Stimulated activated CD8-positive, alpha-beta memory T cell treated with anti-CD3 and anti-CD28 coated beads, Interleukin-12 subunit alpha, Interleukin-12 subunit beta, amount 100 ng/mL, for 24 hours (primary cell): ENCODE results near the gene SLC24A3.
"Not testable (repeated sequence)": the region's sequence is repeated elsewhere in the genome, so short reads cannot be mapped to it uniquely, and the experiment has no call there.

Experiments
- DNase-seq: peaks from one replicate; pipeline ENCODE4 v3.0.0-alpha.2; 2020; ENCODE audit errors: extremely low read depth

Gene SLC24A3

DNA sequence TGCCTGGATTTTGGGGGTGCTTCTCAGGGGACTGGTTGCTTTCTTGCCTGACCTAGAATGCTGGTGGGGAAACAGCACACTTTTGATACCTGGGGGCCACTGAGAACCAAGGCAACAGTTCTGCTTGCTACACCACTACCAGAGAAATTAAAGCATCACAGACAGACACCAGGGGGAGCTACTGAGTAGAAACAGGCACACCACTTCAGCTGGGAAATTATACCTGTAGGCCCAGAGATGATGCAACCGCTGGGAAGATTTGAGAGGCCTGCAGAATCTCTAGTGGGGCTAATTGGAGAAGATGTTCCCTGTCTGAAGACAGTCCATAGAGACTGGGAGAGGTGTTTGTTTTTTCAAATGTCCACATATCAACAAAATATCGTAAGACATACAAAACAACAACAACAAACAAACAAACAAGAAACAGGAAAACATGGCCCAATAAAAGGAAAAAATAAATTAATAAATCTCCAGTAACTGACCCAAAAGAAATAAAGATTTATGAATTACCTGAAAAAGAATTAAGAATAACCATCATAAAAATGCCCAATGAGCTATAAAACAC is 416.2 kb downstream of the SLC24A3 start:
- no peak for DNase-seq

DNA sequence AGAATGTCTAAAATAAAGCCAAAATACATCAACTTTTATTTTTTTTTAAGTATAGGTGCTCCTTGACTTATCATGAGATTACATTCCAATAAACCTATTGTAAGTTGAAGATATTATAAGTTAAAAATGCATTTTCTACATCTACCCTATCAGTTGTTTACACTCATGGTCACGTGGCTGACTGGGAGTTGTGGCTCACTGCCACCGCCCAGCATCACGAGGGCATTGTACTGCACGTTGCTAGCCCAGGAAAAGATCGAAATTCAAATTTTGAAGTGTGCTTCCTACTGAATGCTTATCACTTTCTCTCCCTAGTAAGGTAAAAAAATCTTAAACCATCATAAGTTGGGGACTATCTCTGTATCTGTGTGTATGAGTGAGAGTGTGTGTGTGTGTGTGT is 419.0 kb downstream of the SLC24A3 start:
- DNase-seq: no peak

DNA sequence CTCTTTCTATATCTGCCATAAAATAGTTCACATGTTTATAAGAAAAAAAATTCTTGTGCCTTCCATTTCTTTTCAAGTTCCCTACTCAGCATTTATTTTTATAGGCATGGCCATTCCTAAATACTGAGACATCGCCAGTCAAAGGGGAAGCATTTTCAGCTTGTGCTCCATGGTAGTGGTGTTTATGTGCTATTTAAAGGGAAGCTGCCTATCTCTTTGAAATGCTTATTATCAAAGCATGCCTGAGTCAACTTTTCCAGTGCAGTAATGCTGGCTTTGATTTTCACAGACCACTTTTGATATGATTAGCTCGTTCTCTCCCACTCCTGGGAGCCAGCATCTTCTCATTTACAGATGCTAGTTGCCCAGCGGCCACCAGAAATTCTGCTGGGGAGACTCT is 421.5 kb downstream of the SLC24A3 start:
- DNase-seq: no peak

DNA sequence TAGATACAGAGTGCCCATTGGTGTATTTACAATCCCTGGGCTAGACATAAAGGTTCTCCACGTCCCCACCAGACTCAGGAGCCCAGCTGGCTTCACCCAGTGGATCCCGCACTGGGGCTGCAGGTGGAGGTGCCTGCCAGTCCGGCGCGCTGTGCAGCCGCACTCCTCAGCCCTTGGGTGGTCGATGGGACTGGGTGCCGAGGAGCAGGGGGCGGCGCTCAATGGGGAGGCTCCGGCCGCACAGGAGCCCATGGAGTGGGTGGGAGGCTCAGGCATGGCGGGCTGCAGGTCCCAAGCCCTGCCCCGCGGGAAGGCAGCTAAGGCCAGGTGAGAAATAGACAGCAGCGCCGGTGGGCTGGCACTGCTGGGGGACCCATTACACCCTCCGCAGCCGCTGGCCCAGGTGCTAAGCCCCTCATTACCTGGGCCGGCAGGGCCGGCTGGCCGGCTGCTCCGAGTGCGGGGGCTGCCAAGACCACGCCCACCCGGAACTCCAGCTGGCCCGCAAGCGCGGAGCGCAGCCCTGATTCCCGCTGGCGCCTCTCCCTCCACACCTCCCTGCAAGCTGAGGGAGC is 427.1 kb downstream of the SLC24A3 start:
- DNase-seq: not testable (repeated sequence)

DNA sequence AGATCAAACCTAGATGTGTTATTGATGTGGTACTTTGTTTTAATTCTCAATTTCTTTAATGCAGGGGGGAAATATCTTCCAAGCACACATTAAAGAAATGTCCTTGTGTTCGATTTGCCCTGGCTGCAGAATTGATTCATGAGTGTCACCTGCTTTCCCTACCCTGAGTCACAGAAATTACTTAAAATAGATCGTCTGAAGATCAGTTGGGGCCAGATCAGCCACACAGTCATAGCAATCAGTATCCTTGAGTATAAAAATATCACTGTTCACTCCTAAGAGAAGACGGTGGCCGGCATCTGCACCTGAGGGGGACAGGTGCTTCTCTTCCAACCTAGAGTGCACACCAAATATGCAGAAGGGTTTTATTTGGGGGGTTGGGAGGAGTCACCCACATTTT is 430.4 kb downstream of the SLC24A3 start:
- no peak for DNase-seq

DNA sequence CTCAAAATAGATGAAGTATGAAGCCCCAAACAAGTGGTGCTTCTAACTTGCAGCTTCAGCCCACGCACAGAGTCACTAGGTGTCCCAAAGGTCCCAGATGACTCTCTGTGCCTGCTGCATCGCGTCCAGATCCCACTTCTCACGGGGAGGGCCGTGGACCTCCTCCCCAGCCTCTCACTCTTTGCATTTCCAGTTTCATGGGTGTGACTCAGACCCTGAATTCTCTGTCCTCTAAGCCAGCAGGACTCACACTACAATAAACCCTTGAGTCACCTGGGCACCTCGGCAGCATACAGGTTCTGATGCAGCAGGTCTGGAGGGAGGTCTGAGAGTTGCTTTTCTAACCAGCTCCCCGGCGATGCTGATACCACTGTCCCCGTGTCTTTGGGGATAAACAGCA is 431.6 kb downstream of the SLC24A3 start:
- no peak for DNase-seq

DNA sequence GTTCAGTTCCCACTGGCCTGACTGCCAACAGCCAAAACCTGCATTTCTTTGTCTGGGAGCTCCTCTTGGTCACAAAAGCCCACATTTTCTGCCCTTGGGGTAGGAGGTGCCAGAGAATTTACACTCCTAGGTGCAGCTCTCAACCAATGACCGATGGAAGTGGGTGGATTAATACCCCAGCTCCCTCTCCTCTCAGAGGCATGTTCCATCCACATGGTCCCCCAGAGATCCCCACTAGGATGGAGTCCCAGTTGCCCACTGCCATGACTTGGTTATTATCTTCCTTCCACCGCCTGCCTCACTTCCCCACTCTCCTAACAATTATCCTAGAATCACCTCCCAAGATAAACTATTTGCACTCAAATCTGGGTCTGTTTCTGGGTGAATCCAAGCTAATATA is 434.5 kb downstream of the SLC24A3 start:
- DNase-seq: no peak

DNA sequence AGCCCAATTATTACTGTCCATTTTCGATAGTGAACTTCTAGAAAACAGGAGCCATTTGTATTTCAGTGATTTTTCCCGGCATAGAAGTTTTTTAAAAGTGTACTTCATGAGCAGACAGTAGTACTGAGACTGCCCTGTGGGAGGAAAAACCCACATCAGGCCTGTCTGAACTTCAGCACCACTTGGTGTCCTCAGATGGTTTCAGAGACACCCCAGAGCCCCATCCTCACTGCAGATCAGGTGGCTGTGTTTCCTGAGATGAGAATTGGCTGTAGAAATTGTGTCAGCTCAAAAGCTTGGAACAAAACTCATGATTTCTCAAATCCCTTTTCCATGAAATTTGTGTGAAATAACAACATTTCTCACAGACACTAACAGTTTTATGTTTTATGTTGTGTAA is 435.6 kb downstream of the SLC24A3 start:
- DNase-seq: no peak

DNA sequence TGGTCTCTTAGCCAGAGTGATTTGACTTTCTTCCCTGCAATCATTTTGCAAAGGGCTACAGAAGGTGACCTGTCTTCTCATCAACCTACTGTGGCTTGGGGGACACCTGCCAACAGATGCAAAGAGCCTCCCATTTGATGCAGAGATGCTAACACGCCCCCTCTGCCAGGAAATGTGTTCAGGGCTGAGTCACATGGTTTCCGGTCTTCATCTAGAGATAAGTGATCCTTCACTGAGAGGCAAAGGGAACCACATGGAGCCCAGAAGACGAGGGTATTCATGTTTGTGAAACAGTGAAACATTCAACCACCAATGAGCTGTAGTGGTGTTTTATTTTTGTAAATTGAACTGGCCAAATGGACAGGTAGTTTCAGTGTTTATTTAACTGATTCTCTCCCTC is 436.6 kb downstream of the SLC24A3 start:
- DNase-seq: no peak

DNA sequence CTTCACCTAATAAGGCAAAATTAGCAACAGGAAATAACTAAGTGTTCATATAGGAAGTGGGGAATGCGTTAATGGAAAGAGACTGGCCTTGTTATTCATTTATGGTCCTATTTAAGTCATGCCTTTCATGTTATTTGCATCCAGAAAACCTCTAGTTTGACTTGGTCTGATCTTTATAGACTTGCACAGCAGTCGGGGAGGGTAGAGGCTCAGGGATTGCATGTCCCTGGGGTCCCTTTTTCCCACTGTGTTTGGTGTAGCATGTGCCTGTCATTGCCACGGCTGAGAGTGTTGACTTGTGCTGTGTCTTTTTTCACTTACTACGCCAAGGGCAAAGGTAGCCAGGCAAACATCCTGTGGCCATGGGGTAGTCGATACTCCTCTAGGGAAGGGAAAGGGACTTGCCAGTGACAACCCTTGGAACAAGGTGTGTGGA is 440.2 kb downstream of the SLC24A3 start:
- DNase-seq: no peak

DNA sequence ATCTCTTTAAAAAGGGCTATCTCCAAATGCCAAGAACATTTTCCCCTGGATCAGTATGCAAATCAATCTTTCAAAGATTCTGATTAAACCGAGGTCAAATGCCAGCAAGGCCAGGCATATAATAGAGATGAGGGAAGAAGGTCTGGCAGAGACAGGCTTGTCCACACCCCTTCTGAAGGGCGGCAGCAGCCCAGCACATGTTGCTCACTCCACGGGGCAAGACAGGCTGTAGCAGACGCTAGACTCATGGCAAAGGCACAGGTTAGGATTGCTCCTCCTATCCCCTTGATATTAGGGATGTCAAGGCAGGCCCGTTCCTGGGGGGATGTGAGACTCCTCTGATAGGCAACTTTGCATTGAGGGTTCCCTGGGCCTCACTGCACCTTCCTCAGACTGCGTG is 440.9 kb downstream of the SLC24A3 start:
- no peak for DNase-seq

DNA sequence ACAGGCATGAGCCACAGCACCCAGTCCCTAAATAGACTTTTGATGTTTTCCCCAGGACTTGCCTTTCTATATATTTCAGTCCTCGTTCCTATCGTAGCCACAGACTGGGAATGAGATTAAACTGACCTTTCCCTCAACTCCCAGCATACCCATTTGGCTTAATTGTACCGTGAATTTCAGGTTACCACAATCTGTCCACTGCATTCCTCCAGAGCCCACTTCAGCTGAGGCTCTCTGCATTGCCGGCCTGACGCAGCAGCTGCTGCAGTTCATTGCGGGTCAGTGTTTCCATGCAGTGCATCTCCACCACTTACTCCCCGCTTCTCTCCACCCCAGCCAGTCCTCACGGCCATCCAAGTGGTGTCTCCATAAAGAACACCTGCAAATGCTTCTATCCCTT is 442.5 kb downstream of the SLC24A3 start:
- no peak for DNase-seq

DNA sequence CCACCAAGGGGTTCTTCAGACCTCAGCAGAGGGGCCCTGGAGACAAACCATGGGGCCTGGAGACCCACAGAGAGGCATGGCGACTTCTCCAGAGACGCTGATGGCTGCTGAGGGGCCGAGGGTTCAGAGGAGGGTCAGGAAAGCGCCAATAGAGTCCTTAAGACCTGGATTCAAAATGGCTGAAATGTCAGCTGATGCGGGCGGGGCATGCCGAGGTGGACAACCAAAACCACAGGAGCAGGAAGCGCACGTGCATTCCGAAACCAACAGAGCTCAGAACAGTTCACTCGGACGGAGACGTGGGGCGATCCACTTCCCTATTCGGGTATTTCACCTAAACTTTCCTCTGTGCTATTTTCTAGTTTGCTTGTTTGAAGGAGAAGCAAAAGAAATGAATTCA is 445.7 kb downstream of the SLC24A3 start:
- no peak for DNase-seq

DNA sequence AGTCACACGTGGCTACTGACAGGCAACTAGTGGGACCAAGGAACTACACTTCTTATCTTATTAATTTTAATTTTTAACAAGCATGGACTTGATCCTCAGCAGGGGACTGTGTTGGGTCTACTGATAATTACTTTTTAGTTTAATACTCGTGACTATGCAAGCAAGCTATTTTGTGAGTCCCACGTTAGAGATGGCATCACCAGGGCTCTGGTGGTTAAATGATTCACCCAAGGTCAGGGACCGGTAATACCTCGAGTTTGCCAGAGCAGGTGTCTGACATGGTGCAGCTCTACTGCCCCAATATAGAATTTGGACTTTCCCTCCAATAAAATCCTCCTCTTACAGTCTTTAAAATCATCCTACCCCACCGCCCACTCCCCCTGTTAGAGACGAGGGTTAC is 447.0 kb downstream of the SLC24A3 start:
- DNase-seq: no peak

DNA sequence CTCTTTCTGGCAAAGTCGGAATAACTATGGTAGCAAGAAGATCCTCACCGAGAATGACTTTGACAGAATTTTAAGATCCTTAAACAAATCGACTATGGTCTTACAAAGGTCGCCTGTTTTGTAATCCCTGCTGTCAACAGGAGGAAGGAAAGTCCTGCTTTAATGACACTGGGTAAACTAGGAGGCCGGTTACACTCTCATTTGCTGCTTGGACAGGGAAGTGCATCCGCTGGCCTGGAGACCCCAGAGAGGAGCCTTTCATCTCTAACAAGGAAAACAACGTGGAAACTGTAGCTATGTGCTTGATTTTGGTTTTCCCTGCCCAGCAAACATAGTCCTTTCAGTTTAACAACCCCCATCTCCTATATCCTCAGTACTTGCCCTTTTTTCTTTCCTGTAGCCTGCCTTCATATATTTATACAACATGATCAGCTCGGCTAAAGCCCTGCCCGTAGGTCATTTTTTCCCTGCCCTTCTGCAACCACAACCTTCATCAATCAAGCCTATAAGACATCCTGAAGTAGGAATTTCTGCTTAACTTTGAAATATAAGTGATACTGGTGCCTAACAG is 448.5 kb downstream of the SLC24A3 start:
- DNase-seq: no peak

DNA sequence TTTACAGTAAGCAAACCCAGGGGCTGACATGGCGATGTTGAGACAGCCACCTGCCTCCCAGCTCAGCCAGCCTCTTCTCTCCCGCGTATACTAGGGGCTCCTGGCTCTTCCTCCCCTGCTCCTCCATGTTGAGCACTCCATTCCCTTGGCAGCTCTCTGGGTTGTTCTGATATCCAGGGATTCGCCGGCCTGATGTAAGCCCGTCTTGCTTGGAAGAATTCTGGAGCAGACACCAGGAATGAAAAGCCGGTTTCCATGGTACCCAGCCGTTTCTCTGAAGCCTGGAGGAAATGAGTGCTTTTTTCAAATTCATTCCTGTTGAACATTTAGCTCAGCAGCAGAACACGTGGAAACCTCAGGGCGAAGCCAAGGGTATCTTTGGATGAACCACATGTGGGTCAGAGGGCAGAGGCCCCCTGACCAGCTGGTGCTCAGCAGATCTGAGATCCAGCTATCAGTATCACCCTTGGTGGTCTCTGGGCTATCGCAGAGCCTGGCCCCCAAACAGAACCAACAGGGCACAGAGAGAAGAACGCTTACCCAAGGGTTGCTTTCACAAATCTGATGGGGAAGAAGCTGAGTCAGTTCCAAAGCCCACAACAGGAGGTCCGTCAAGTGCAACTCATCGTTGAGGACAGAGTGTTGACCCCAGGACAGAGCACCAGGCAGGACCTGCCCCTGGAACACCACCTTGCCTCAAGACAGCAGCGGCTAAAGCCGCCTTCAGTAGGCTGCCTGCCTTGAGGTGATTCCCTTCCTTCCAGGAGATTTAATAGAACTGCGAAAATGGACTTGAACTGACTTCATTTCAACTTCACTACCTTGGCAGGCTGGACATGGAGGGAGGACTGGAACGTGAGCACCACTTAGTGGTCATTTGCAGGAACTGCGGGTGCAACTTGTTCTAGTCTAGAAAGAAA is 449.5 kb downstream of the SLC24A3 start:
- DNase-seq: no peak

DNA sequence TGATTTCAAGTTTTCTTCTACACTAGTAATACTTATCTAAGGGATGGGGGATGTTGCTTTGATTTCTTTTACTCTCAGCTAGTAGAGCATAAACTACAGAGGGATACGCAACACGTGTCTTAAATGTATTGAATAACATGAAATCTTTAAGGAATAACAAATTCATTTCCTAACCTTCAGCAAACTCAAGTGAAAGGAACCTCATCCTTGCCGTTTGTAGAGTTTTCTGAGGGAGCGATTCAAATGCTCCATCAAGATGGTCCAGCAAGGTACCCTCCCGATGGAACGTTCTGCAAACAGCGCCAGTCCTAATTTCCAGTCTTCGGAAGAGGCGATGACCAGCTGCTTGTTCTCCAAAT is 450.2 kb downstream of the SLC24A3 start:
- DNase-seq: no peak

DNA sequence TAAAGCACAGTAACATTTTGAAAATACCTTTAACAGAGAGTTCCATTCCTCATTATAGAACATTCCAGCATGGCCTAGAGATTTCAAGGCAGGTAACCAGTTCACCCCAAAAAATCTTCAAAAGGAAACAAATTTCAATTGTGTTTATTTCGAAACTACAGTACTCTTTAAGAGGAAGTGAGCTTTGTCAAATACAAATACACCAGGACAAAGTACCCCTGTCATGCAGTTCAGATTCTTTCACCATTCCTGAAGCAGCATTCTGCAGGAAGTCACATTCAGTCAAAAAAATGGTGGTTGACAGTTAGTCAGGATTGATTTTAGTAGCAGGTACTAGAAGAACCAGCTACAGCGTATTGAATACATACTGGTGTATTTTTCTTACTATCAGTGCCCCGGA is 456.0 kb downstream of the SLC24A3 start:
- no peak for DNase-seq

DNA sequence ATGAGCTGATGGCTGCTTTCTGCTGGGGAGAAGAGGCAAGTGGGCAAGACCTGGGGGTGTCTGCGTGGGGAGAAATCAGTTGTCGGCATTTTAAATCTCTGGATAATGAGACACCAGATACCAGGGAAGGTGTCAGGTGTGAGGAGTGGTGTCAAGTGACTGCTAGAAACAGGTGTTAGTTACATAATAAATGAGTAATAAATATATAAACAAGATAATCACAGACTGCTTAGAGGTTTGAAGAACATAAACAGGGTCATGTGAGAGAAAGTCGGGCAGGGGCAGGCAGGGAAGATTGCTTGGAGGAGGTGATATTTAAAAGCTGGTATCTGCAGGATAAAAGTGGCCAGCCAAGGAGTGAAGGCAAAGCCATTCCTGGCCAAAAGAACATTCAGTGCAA is 458.4 kb downstream of the SLC24A3 start:
- no peak for DNase-seq

DNA sequence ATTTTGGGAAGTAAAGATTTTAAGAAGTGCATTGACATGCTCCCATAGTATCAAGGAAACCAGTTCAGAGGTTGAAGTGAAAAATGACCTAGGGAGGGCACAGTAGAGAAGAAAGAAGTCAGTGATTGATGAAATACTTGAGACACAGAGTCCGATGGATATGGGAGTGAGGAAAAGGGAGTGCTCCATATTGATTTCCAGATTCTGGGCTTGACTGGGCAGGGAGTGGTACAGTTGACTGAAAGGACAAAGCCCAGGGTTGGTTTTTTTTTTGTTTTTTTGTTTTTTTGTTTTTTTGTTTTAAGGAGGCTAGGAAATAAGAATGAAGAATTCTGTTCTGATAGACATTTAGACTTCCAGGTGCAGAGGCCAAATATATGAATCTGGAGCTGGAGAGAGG is 458.9 kb downstream of the SLC24A3 start:
- no peak for DNase-seq

DNA sequence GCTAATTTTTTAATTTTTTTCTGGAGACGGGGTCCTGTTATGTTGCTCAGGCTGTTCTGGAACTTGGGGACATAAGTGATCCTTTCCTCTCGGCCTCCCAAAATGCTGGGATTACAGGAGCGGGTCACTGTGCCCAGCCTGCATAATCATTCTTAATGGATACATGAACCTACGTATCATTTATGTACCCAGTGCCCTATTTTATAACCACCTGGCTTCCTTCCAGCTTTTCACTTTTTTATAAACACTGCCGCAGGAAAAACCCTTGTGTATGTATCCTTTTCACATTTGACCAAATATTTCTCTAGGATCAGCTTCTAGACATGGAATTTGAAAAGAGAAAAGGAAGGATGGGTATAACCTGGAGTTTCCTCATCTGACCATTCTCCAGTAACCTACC is 460.1 kb downstream of the SLC24A3 start:
- DNase-seq: no peak

DNA sequence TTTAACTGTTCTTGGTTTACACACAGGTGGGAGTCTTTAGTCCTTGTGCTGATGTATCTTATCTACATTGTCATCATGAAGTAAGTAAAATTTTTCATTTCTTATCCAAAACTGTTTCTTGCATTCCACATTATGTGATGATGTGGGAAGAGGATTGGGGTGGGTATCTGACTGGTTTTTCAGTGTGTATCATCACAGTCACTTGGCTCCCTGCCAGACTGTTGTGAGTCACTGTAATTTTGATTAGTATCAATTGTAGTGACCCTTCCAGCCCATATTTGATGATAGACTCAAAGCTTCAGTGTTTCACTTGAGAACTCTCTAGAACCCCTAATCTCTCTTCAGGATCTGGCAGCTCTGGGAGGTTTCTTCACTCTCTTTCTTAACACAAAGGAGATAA is 461.1 kb downstream of the SLC24A3 start:
- DNase-seq: no peak

DNA sequence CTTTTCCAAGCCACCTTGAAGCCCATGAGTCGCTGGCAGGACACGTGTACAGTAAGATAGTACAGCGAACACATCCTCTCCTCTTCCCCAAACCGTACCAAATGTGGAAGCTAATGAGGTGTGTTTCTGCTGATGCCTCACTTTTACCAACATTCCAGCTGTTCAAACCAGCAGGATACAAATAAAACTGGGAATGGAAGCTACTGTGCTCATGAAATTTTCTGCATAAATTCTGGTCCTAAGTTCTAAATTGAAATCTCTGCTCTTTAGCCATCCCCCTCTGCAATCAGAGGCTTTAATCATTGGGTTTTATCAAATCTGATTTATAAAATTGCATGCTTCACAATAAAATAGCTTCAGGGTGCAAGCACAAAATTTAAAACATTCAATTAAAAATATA is 463.8 kb downstream of the SLC24A3 start:
- no peak for DNase-seq
